ENCODE measurements around the gene TMA7. TPM values are rescaled to one million over a fixed set of nuclear protein-coding genes. Genes with fewer than 3 reads are reported as not detected.
A peak's percentile ranks its signal among the peaks of the same experiment; 100 is the strongest.

The TMA7 gene
- total RNA-seq, 3 donors from 2014 or later = 130 to 193 (median 153) TPM

DNA sequence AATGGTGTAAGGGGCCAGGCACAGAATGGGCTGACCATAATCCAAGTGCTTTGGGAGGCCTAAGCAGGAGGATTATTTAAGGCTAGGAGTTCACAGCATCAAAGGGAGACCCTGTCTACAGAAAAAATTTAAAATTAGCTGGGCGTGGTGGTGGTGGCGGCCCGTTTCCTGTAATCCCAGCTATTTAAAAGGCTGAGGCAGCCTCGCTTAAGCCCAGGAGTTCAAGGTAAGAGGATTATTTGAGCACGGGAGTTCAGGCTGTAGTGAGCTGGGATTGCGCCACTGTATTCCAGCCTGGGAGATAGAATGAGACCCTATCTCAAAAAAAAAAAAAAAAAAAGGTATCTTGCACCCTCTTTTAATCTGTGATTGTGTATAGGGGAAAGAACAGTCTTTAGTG is 1.9 kb downstream of the TMA7 start:
- no peak for ATAC-seq
- no peak for DNase-seq
- H3K4me1 ChIP-seq (ENCODE audit: low read depth) = peaks cover 24% of the 10 kb centered on the region
- intact Hi-C loops (cut with DNase I, micrococcal nuclease) = no loop called here
- TF ChIP-seq, protein P1, sequence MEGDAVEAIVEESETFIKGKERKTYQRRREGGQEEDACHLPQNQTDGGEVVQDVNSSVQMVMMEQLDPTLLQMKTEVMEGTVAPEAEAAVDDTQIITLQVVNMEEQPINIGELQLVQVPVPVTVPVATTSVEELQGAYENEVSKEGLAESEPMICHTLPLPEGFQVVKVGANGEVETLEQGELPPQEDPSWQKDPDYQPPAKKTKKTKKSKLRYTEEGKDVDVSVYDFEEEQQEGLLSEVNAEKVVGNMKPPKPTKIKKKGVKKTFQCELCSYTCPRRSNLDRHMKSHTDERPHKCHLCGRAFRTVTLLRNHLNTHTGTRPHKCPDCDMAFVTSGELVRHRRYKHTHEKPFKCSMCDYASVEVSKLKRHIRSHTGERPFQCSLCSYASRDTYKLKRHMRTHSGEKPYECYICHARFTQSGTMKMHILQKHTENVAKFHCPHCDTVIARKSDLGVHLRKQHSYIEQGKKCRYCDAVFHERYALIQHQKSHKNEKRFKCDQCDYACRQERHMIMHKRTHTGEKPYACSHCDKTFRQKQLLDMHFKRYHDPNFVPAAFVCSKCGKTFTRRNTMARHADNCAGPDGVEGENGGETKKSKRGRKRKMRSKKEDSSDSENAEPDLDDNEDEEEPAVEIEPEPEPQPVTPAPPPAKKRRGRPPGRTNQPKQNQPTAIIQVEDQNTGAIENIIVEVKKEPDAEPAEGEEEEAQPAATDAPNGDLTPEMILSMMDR (IDR thresholded peaks at IDR 0.05) = no peak
- no peak overlapping the region for H3K4me3 ChIP-seq
- H3K9me3 ChIP-seq = no peaks in the 10 kb centered on the region
- no peaks in the 10 kb centered on the region for H3K36me3 ChIP-seq (ENCODE audit: low read depth)

DNA sequence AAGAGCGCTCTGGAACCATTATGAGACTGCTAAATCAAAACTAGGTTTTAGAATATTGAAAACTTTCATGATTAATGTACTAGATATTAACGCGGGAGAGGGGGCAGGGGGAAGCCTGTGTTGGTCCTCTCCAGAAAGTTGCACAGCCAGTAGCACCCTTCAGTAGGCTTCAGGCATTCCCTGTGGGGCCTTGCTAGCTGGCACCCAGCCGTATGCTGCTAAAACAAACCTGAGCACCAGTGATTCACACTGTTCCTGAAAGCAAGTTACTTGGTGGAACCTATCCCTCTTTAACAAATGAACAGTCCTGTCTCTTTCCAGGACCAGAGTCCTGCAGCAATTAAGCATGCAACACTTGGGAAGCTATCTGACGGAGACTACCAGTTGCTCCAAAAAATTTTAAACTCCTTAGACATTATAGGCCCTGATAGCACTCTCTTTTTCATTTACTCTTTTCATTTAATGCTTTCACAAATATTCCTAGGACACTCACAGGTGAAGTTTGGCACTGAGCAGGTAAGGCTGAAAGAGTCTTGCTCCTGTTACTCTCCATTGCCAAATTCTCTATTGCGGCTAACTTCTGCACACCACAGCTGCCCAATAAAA is 5.3 kb downstream of the TMA7 start:
- intact Hi-C loops (cut with DNase I, micrococcal nuclease) = no loop called here
- Histone ChIP-seq H3K36me3 (ENCODE audit: low read depth) (no peaks in the 10 kb centered on the region), H3K4me3 (no peak overlapping the region), H3K4me1 (ENCODE audit: low read depth) (peaks cover 22% of the 10 kb centered on the region), H3K9me3 (no peaks in the 10 kb centered on the region)
- DNase-seq (no peak), ATAC-seq (no peak)
- TF ChIP-seq, protein P1 (IDR thresholded peaks at IDR 0.05) = no peak

DNA sequence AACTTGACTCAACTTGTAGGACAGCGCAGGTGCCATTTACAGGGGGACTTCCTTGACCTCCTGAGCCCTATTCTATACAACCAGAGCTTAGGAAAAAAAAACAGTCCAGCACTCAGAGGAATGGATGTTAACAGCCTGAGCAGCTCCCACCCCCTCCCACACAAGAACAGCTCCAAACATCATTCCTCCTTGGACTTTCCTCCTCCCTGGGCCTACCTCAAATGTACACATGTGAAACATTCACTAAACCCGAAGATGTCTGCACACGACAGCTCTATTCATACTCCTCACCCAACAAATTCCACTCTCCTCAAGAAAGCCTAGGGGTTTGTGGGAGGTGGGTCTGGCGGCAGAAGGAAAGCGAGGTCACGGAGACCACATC is 6.0 kb downstream of the TMA7 start:
- DNase-seq (no peak), ATAC-seq (peak; percentile 15)
- Histone ChIP-seq H3K4me3 (peak overlapping the region; percentile 70), H3K9me3 (no peaks in the 10 kb centered on the region), H3K4me1 (ENCODE audit: low read depth) (peaks cover 20% of the 10 kb centered on the region), H3K36me3 (ENCODE audit: low read depth) (no peaks in the 10 kb centered on the region)
- intact Hi-C loops (cut with DNase I, micrococcal nuclease) = no loop called here
- TF ChIP-seq, protein P1 (IDR thresholded peaks at IDR 0.05) = no peak

DNA sequence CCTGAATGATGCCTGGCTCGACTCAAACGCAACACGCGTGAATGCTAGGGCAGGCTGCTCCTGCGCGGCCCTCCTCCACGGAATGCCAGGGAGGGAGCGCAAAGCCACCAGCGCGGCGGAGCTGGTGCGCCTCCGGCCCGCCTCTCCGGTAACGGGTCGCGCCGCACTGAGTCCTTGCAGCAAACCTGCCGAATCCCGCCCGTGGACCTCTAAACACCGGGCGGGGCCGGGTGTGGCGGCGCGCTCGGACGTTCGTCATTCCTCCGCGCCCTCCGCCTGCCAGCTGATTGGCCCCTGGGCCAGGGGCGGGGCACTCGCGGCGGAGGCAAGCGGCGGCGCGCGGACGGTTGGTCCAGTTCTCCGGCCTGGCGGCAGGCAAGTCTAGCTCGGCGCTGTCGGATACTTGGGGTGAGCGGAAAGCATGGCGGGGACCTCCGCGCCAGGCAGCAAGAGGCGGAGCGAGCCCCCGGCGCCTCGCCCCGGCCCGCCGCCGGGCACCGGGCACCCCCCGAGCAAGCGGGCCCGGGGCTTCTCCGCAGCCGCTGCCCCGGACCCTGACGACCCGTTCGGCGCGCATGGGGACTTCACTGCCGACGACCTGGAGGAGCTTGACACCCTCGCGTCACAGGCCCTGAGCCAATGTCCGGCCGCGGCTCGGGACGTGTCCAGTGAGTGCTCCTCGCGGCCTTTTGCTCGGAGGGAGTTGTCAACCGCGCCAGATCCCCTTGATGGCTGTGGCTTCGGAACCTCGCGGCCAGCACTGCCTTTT is 6.6 kb downstream of the TMA7 start, which contains the start of gene ATRIP:
TSS of gene ATRIP (plus strand) at position 313 of the 769 bp plus-strand sequence. CDS start at position 422, 109 bp downstream.
- ATAC-seq = peak; percentile 100
- Histone ChIP-seq H3K36me3 (ENCODE audit: low read depth) (no peaks in the 10 kb centered on the region), H3K9me3 (no peaks in the 10 kb centered on the region), H3K4me3 (peak within 1 kb of the TSS; percentile 70), H3K4me1 (ENCODE audit: low read depth) (peaks cover 16% of the 10 kb centered on the region)
- intact Hi-C loops (cut with DNase I, micrococcal nuclease) = no loop called here
- DNase-seq = peak; percentile 92 to 94 (median 94)
- TF ChIP-seq, protein P1 (IDR thresholded peaks at IDR 0.05) = no peak

DNA sequence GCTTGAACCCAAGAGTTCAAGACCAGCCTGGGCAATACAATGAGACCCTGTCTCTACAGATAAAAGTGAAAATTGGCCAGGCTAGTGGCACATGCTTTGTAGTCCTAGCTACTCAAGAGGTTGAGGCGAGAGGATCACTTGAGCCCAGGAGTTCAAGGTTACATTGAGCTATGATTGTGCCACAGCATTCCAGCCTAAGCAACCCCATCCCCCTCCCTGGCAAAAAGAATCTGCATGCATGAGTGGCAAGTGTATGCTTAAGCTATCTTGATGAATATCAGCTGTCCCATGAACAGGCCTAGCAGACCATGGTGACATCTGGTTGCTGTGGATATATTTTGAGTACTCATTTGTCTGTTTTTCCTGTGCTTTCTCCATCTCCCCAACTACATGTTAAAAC is 11.2 kb downstream of the TMA7 start:
- Histone ChIP-seq H3K4me3 (no peak overlapping the region), H3K4me1 (ENCODE audit: low read depth) (peaks cover 10% of the 10 kb centered on the region), H3K36me3 (ENCODE audit: low read depth) (no peaks in the 10 kb centered on the region), H3K9me3 (no peaks in the 10 kb centered on the region)
- ATAC-seq (no peak), DNase-seq (no peak)
- intact Hi-C loops (cut with DNase I, micrococcal nuclease) = no loop called here
- TF ChIP-seq, protein P1 (IDR thresholded peaks at IDR 0.05) = no peak
